ENCODE measurements around the gene SLC5A4. TPM values are rescaled to one million over a fixed set of nuclear protein-coding genes. Genes with fewer than 3 reads are reported as not detected.
"Not testable (repeated sequence)": the region's sequence is repeated elsewhere in the genome, so short reads cannot be mapped to it uniquely, and the experiment has no call there.

The SLC5A4 gene
- total RNA-seq, 3 donors from 2014 or later, result 0.13 to 0.14 TPM; not detected in 1

DNA sequence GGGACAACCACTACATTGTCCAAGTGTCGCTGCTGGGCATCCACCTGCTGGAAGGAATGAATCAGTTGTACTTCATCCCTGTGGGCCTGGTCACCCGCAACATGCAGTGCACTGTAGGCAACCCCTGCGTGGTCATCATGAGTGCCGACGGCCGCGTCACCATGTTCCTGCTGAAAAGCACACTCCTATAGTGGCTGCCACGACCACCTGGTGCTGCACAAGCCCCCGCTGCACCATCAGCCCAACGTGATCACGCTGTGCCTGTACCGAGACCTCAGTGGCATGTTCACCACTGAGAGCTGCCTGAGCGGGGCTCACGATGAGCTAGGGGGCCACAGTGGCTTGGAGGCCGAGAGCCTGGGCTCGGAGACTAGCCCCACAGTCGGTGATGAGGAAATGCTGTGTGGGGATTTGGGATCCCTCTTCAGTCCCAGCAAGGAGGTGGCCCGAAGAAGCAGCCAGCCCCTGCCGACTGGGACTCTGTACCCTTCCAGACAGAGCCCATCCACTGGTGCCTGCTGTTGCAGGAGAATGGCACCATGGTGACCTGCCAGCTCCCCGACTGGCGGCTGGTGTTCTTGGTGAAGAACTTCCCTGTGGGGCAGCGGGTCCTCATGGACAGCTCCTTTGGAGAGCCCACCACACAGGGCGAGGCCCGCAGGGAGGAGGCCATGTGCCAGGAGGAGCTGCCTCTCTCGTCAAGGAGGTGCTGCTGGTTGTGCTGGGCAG, 15.7 kb upstream of the SLC5A4 start:
- intact Hi-C loops (cut with DNase I, micrococcal nuclease), result no loop called here

GRCh38 chr22:32269316-32269715, 14.2 kb upstream of the SLC5A4 start:
- no peak for TF ChIP-seq CTCF (IDR thresholded peaks at IDR 0.05)
- ATAC-seq (no peak), DNase-seq (no peak)
- Histone ChIP-seq H3K4me3 (no peak overlapping the region), H3K4me1 (ENCODE audit: low read depth) (no peaks in the 10 kb centered on the region), H3K36me3 (ENCODE audit: low read depth) (no peaks in the 10 kb centered on the region), H3K9me3 (no peaks in the 10 kb centered on the region)
- intact Hi-C loops (cut with DNase I, micrococcal nuclease), result loop anchor here in 1 of 2 donors (10.0 kb wide), 1 partner anchor 295 kb away; no protein-coding TSS in a partner anchor

More for the DNA sequence above, 15.7 kb upstream of the SLC5A4 start:
- TF ChIP-seq CTCF (IDR thresholded peaks at IDR 0.05), result no peak
- Histone ChIP-seq H3K4me1 (ENCODE audit: low read depth) (no peaks in the 10 kb centered on the region), H3K36me3 (ENCODE audit: low read depth) (no peaks in the 10 kb centered on the region), H3K9me3 (no peaks in the 10 kb centered on the region), H3K4me3 (no peak overlapping the region)
- DNase-seq (no peak), ATAC-seq (no peak)

- Histone ChIP-seq H3K4me3 (no peak overlapping the region), H3K4me1 (ENCODE audit: low read depth) (no peaks in the 10 kb centered on the region), H3K36me3 (ENCODE audit: low read depth) (no peaks in the 10 kb centered on the region), H3K9me3 (no peaks in the 10 kb centered on the region)
- DNase-seq (no peak), ATAC-seq (no peak)
- intact Hi-C loops (cut with DNase I, micrococcal nuclease), result loop anchor here in 1 of 2 donors (10.0 kb wide), 1 partner anchor 292 kb away; no protein-coding TSS in a partner anchor
- no peak for TF ChIP-seq CTCF (IDR thresholded peaks at IDR 0.05)
These were observed 11.9 kb upstream of the SLC5A4 start for GRCh38 chr22:32267011-32267410.

- peak; percentile 76 for TF ChIP-seq CTCF (IDR thresholded peaks at IDR 0.05)
- ATAC-seq, result peak; percentile 82
- intact Hi-C loops (cut with DNase I, micrococcal nuclease), result loop anchor here in 1 of 2 donors (10.0 kb wide), 1 partner anchor 291 kb away; no protein-coding TSS in a partner anchor
These were observed 11.0 kb upstream of the SLC5A4 start for GRCh38 chr22:32265882-32266767.

DNA sequence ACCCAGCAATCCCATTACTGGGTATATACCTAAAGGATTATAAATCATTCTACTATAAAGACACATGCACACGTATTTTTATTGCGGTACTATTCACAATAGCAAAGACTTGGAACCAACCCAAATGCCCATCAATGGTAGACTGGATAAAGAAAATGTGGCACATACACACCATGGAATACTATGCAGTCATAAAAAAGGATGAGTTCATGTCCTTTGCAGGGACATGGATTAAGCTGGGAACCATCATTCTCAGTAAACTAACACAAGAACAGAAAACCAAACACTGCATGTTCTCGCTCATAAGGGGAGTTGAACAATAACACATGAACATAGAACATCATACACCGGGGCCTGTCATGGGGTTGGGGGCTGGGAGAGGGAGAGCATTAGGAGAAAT, 8.5 kb upstream of the SLC5A4 start:
- not testable (repeated sequence) for ATAC-seq; H3K9me3 ChIP-seq; DNase-seq; H3K36me3 ChIP-seq (ENCODE audit: low read depth); H3K4me1 ChIP-seq (ENCODE audit: low read depth); H3K4me3 ChIP-seq
- intact Hi-C loops (cut with DNase I, micrococcal nuclease), result loop anchor here in 1 of 2 donors (10.0 kb wide), 1 partner anchor 289 kb away; no protein-coding TSS in a partner anchor

More at GRCh38 chr22:32265882-32266767, 11.0 kb upstream of the SLC5A4 start:
- H3K4me1 ChIP-seq (ENCODE audit: low read depth), result no peaks in the 10 kb centered on the region
- no peaks in the 10 kb centered on the region for H3K36me3 ChIP-seq (ENCODE audit: low read depth)
- peak in 2 of 3 donors; percentile 53 to 81 for DNase-seq
- no peaks in the 10 kb centered on the region for H3K9me3 ChIP-seq
- no peak overlapping the region for H3K4me3 ChIP-seq

All from mucosa of descending colon (tissue), 3 donors.